Upper lobe of left lung (tissue), 4 donors: Measurements from ENCODE around the gene HSD17B4.

Source experiments
- POLR2A ChIP-seq, 4 donors: fragments of 450-650 bp; IDR thresholded peaks; one replicate each; pipeline ENCODE4 v1.5.1; 2016 to 2017; ENCODE audit warnings: antibody characterized with exemption in 4 of 4, mild to moderate bottlenecking in 2 of 4
- TF ChIP-seq, protein P1 (sequence below), 6 experiments: fragments of 450-650 bp in 4 of 6; fragments of 200-600 bp in 2 of 6; sonication (generic) in 2 of 6; IDR thresholded peaks; one replicate each; pipeline ENCODE4 v1.5.1; 2016 to 2019; ENCODE audit warnings: antibody characterized with exemption in 6 of 6

DNA sequence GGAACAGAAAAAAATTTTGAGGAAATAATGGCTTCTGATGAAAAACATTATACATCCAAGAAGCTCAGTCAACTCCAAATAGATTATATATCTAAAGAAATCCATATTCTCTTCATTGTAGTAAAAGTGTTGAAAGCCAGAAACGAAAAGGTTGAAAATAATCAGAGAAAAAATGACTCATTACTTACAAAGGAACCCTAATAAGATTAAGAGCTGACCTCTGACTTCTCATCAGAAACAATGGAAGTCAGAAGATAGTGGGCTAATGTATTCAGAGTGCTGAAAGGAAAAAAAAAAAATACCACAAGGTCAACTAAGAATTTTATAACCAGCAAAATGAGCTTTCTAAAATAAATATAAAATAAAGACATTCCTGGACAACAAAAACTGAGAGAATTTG lies 60.0 kb downstream of the HSD17B4 start:
- TF ChIP-seq, protein P1, sequence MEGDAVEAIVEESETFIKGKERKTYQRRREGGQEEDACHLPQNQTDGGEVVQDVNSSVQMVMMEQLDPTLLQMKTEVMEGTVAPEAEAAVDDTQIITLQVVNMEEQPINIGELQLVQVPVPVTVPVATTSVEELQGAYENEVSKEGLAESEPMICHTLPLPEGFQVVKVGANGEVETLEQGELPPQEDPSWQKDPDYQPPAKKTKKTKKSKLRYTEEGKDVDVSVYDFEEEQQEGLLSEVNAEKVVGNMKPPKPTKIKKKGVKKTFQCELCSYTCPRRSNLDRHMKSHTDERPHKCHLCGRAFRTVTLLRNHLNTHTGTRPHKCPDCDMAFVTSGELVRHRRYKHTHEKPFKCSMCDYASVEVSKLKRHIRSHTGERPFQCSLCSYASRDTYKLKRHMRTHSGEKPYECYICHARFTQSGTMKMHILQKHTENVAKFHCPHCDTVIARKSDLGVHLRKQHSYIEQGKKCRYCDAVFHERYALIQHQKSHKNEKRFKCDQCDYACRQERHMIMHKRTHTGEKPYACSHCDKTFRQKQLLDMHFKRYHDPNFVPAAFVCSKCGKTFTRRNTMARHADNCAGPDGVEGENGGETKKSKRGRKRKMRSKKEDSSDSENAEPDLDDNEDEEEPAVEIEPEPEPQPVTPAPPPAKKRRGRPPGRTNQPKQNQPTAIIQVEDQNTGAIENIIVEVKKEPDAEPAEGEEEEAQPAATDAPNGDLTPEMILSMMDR (IDR thresholded peaks at IDR 0.05), result no peak
- TF ChIP-seq POLR2A (IDR thresholded peaks at IDR 0.05), result no peak
